ENCODE data around the gene CASP9. TPM values are rescaled to one million over a fixed set of nuclear protein-coding genes. Genes with fewer than 3 reads are reported as not detected.

Gene CASP9
- total and polyA plus RNA-seq, 2 of the 13 experiments (the other 11 are each of a cell fraction or from before 2014, with no cell fraction given): 8.5 to 11.5 TPM

- TF ChIP-seq CCAR2 (optimal IDR thresholded peaks at IDR 0.05; ENCODE audit: low read depth, low read length) (no peak), ARID2 (CRISPR knock-in tag; IDR thresholded peaks at IDR 0.05; ENCODE audit: borderline replicate concordance) (no peak), PCBP1 (IDR thresholded peaks at IDR 0.05; ENCODE audit: borderline replicate concordance, low read depth, low read length) (no peak)
These were observed 44.2 kb downstream of the CASP9 start (continued) for GRCh38 chr1:15479654-15480347.

DNA sequence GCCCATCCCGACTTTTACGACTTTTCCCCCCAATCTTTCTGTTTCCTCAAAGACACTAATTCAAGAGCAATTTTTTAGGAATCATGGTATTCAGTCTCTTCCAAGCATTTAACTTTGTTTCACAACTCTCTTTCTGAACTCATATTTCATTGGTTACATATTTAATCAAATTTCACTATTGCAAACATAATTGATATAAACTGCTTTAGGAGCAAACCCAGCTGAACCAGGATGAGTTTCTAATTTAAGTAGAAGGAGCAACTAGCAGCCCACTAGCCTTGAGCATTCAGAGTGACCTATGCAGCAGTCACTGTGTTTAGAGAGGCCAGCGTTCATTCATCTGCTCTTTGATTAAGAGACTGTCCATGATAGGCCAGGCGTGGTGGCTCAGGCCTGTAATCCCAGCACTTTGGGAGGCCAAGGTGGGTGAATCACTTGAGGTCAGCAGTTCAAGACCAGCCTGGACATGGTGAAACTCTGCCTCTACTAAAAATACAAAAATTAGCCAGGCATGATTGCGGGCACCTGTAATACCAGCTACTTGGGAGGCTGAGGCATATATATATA is 46.3 kb downstream of the CASP9 start:
- FAIRE-seq: no peak
- TF ChIP-seq HMGXB3 (CRISPR knock-in tag; IDR thresholded peaks at IDR 0.05; ENCODE audit: borderline replicate concordance): no peak
- TF ChIP-seq JUN (CRISPR knock-in tag; IDR thresholded peaks at IDR 0.05): no peak
- no peak for TF ChIP-seq SSRP1 (CRISPR knock-in tag; IDR thresholded peaks at IDR 0.05)
- no peak for ATAC-seq
- in situ Hi-C loops (cut with HindIII; ENCODE audit: extremely low pct_ligation_motif_present, low pct_unique_long_range_greater_than_20kb): no loop called here
- DNase-seq (ENCODE audit: low spot score): no peak
- no peaks in the 10 kb centered on the region for H3K9me3 ChIP-seq (ENCODE audit: low read length)
- H3K79me2 ChIP-seq (ENCODE audit: insufficient read depth, low read length): no peaks in the 10 kb centered on the region
- no peaks in the 10 kb centered on the region for H4K20me1 ChIP-seq (ENCODE audit: insufficient read depth, low read length)
- intact Hi-C loops (cut with micrococcal nuclease; ENCODE audit: unreplicated experiment): no loop called here
- BruUV-seq (replicated peaks): no TSS peak
- no peaks in the 10 kb centered on the region for H3K4me1 ChIP-seq (ENCODE audit: insufficient read depth, low read length)
- H3K27me3 ChIP-seq (ENCODE audit: control insufficient read depth in 1 of 2, insufficient read depth in 2 of 2, low read length in 2 of 2): peaks cover 0 to 1% of the 10 kb centered on the region in 2 experiments; a peak in 1 of 5 replicates
- H2AFZ ChIP-seq (ENCODE audit: low read length): no peak overlapping the region
- POLR2A ChIA-PET: no interaction called here
- no peak overlapping the region for H3K27ac ChIP-seq (ENCODE audit: extremely low read length, insufficient read depth, low read length)
- no peak overlapping the region for H3K4me3 ChIP-seq (replicated peaks in 1 of 3; ENCODE audit: insufficient read depth in 1 of 3, low read depth in 2 of 3, low read length in 3 of 3)
- 56% methylated on average over 5 of the region's 5 CpGs for whole genome bisulfite sequencing (ENCODE audit: low lambda C conversion rate)
- H3K9ac ChIP-seq (ENCODE audit: insufficient read depth, low read depth, low read length): no peak overlapping the region
- CTCF ChIA-PET (ENCODE audit: low intra/inter-chr PET ratio, low total read pairs): no interaction called here
- no peaks in the 10 kb centered on the region for H3K36me3 ChIP-seq (replicated peaks in 1 of 2; ENCODE audit: control insufficient read depth in 1 of 2, insufficient read depth in 2 of 2, low read length in 2 of 2)
- H3K4me2 ChIP-seq (ENCODE audit: low read depth, low read length): no peak overlapping the region

Measured in HepG2 (cell line).